ENCODE results near the gene NOSIP. TPM values are rescaled to one million over a fixed set of nuclear protein-coding genes. Genes with fewer than 3 reads are reported as not detected.
A peak's percentile ranks its signal among the peaks of the same experiment; 100 is the strongest.

The NOSIP gene
- total RNA-seq, 1 donor from 2014 or later = 73.1 TPM

DNA sequence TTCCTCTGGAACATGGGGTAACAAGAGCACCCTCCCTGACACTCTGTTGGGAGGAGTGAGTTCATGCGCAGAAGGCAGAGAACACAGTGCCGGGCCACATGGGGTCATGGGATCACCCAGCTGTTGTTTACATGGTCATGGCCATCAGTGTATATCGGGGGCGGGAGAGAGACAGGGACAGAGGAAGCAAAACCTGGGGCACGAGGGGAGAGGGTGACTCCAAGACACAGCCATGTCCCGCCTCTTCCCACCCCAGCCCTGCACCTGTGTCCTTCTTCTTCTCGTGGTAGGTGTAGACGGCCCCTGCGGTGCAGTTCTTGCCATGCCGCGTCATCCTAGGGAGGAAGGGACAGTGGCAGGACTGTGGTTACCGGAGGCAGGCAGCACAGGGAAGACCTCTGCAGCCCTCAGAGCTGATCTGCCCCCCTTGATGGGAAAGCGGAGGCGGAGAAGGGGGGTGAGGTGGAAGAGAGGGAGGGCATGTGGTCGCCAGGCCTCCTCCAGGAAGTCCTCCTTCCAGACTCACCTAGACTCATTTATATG, 19.9 kb downstream of the NOSIP start:
- H3K36me3 ChIP-seq (ENCODE audit: control insufficient read depth in 3 of 3, insufficient read depth in 3 of 3, low read length in 3 of 3) = peaks cover 35 to 38% (median 36%) of the 10 kb centered on the region in 3 donors
- H3K9ac ChIP-seq (ENCODE audit: low read depth in 1 of 3, low read length in 3 of 3) = peak overlapping the region; percentile 61 to 83 (median 64)
- peak overlapping the region; percentile 67 to 70 (median 70) for H3K4me3 ChIP-seq (ENCODE audit: low read length in 3 of 3)
- H3K27ac ChIP-seq (ENCODE audit: low read depth, low read length) = peak overlapping the region; percentile 88
- H3K27me3 ChIP-seq (ENCODE audit: control insufficient read depth in 3 of 3, insufficient read depth in 3 of 3, low read length in 3 of 3) = no peaks in the 10 kb centered on the region
- peaks cover 42 to 47% (median 42%) of the 10 kb centered on the region in 3 donors for H3K4me1 ChIP-seq (ENCODE audit: control insufficient read depth in 3 of 3, insufficient read depth in 3 of 3, low read length in 3 of 3)
- H3K9me3 ChIP-seq (ENCODE audit: control insufficient read depth in 3 of 3, low read length in 3 of 3) = no peaks in the 10 kb centered on the region

DNA sequence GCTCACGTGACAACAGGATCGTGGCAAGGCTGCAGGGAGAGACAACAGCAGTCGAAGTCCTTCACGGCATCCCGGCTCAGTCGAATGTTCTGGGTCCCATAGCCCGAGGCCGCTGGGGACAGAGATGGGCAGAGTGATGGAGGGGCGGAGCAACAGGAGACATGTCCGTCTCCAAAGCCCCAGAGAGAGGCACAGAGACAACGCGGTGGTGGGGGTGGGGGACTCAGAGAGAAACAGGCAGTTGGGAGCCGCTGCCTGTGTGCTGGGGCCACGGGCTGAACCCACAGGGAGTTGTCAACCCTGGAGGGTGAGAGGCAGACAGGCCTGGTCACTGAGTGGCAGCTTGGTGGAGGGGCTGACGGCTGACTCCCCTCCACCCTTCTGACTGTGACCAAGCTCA, 20.4 kb downstream of the NOSIP start:
- Histone ChIP-seq H3K9me3 (ENCODE audit: control insufficient read depth in 3 of 3, low read length in 3 of 3) (no peaks in the 10 kb centered on the region), H3K27ac (ENCODE audit: low read depth, low read length) (peak overlapping the region; percentile 88), H3K27me3 (ENCODE audit: control insufficient read depth in 3 of 3, insufficient read depth in 3 of 3, low read length in 3 of 3) (no peaks in the 10 kb centered on the region), H3K36me3 (ENCODE audit: control insufficient read depth in 3 of 3, insufficient read depth in 3 of 3, low read length in 3 of 3) (peaks cover 37 to 42% (median 38%) of the 10 kb centered on the region in 3 donors), H3K9ac (ENCODE audit: low read depth in 1 of 3, low read length in 3 of 3) (peak overlapping the region; percentile 36 to 83 (median 40)), H3K4me1 (ENCODE audit: control insufficient read depth in 3 of 3, insufficient read depth in 3 of 3, low read length in 3 of 3) (peaks cover 37 to 43% (median 38%) of the 10 kb centered on the region in 3 donors), H3K4me3 (ENCODE audit: low read length in 3 of 3) (peak overlapping the region in 1 of 3 donors; percentile 52)

DNA sequence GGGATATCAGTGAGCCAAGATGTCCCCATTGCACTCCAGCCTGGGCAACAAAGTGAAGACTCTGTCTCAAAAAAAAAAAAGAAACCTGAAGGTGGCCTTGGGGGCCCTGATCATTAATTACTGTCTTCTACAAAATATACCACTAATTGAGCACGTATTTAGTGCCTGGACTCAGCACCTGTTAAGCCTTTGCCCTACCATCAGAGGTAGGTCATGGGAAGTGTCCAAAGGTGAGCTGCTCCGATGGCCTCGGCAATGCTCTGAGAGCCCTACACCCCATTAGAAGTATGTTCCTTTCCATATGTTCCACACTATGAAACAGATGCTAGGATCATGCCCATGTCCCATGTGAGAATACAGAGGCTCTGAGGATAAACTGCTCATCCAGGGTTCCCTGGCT, 20.9 kb downstream of the NOSIP start:
- Histone ChIP-seq H3K9me3 (ENCODE audit: control insufficient read depth in 3 of 3, low read length in 3 of 3) (no peaks in the 10 kb centered on the region), H3K27ac (ENCODE audit: low read depth, low read length) (peak overlapping the region; percentile 88), H3K4me1 (ENCODE audit: control insufficient read depth in 3 of 3, insufficient read depth in 3 of 3, low read length in 3 of 3) (peaks cover 35 to 39% (median 36%) of the 10 kb centered on the region in 3 donors), H3K4me3 (ENCODE audit: low read length in 3 of 3) (no peak overlapping the region), H3K9ac (ENCODE audit: low read depth in 1 of 3, low read length in 3 of 3) (peak overlapping the region in 1 of 3 donors; percentile 83), H3K36me3 (ENCODE audit: control insufficient read depth in 3 of 3, insufficient read depth in 3 of 3, low read length in 3 of 3) (peaks cover 41 to 46% (median 42%) of the 10 kb centered on the region in 3 donors), H3K27me3 (ENCODE audit: control insufficient read depth in 3 of 3, insufficient read depth in 3 of 3, low read length in 3 of 3) (no peaks in the 10 kb centered on the region)

DNA sequence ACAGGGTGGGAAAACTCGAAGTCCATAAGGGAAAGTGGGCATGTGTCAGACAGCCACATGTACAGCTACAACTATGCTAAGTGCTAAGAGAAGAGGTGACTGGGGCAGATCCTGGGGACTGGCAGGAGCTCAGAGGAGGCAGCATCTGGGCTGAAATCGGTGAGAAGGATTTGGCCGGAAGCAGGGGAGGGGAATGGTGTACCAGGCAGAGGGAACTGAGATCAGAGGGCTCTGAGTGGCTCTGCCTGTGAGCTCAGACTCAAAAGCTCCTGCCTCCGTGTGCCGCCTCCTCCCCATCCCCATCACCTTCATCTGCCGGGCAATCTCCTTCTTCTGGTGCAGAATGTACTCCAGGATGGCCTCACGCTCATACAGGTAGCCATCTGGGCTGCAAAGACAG, 21.8 kb downstream of the NOSIP start:
- Histone ChIP-seq H3K9ac (ENCODE audit: low read depth in 1 of 3, low read length in 3 of 3) (peak overlapping the region in 1 of 3 donors; percentile 33), H3K27ac (ENCODE audit: low read depth, low read length) (no peak overlapping the region), H3K9me3 (ENCODE audit: control insufficient read depth in 3 of 3, low read length in 3 of 3) (no peaks in the 10 kb centered on the region), H3K4me1 (ENCODE audit: control insufficient read depth in 3 of 3, insufficient read depth in 3 of 3, low read length in 3 of 3) (peaks cover 33 to 37% (median 36%) of the 10 kb centered on the region in 3 donors), H3K36me3 (ENCODE audit: control insufficient read depth in 3 of 3, insufficient read depth in 3 of 3, low read length in 3 of 3) (peaks cover 41 to 52% (median 44%) of the 10 kb centered on the region in 3 donors), H3K4me3 (ENCODE audit: low read length in 3 of 3) (no peak overlapping the region), H3K27me3 (ENCODE audit: control insufficient read depth in 3 of 3, insufficient read depth in 3 of 3, low read length in 3 of 3) (no peaks in the 10 kb centered on the region)

DNA sequence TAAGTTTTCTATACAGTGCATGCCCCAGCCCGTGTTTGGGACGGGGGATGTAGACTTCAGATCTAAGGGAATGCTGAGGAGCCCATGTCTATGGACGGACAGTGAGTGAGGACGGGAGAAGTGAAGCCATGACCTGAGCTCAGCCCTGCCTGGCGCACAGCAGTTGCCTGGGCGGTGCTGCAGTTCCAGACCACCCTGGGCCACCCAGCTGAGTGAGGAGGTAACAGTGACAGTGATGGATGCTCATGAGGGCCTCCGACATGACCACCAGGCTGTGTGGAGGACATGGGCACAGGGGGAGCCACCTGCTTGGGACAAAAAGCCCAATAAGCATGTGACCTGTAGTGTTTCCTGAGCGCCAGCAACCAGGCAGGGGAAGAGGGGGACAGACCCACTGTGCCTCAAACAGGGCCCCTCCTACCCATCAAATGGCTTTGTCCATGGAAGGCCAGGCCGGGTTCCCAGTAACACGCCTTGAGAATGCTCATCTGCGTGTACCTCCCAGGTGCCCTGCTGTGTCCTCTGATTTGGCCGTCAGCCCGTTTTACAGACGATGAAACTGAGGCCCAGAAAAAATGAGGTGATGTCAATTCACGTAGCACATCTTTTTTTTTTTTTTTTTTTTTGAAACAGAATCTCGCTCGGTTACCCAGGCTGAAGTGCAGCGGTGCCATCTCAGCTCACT, 22.6 kb downstream of the NOSIP start:
- H3K27me3 ChIP-seq (ENCODE audit: control insufficient read depth in 3 of 3, insufficient read depth in 3 of 3, low read length in 3 of 3) = no peaks in the 10 kb centered on the region
- peaks cover 30 to 34% (median 31%) of the 10 kb centered on the region in 3 donors for H3K4me1 ChIP-seq (ENCODE audit: control insufficient read depth in 3 of 3, insufficient read depth in 3 of 3, low read length in 3 of 3)
- no peak overlapping the region for H3K27ac ChIP-seq (ENCODE audit: low read depth, low read length)
- no peak overlapping the region for H3K4me3 ChIP-seq (ENCODE audit: low read length in 3 of 3)
- no peaks in the 10 kb centered on the region for H3K9me3 ChIP-seq (ENCODE audit: control insufficient read depth in 3 of 3, low read length in 3 of 3)
- H3K36me3 ChIP-seq (ENCODE audit: control insufficient read depth in 3 of 3, insufficient read depth in 3 of 3, low read length in 3 of 3) = peaks cover 41 to 53% (median 45%) of the 10 kb centered on the region in 3 donors
- no peak overlapping the region for H3K9ac ChIP-seq (ENCODE audit: low read depth in 1 of 3, low read length in 3 of 3)

DNA sequence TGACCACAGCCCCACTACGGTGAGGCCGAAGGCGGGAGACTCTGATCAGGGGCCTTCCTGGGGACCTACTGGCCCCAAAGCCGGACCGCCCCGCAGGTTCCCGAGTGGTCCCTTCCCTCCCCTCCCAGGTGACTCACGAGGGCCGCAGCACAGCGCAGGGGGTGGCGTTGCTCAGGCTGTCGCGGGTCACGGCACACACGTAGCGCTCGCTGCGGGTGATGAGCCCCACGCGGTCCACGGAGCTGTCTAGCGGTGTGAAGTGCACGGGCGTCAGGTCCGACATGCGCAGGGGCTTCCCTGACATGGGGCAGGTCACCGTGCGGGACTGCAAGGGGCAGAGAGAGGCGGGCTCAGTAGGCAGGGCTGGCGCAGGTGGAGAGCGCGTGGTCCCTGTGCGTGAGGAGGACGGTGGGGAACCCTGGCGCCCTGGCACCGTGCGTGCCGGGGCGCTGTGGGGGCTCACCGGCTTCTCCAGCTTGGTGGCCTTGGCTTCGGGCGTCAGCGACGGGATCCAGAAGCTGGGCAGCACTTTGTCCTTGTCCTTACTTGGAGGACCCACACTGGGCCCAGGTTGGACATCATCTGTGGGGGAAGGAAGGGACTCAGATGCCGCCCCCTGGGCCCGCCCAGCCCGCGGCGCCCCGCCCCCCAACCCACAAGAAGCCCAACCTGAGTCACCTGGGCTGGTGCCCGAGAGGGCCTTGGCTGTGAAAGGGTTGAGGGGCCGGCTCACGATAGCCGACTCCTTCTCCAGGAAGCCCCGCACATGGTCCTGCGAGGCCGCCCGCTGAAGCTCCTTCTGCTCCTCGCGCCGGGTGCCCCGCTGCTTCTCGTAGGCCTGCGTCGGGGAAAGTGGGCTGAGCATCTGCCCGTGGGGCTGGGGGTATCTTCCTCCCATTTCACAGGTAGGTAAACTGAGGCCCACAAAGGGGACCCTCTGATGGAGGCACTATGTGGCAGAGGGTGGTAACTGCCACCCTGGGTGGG, 23.7 kb downstream of the NOSIP start:
- Histone ChIP-seq H3K9ac (ENCODE audit: low read depth in 1 of 3, low read length in 3 of 3) (no peak overlapping the region), H3K27me3 (ENCODE audit: control insufficient read depth in 3 of 3, insufficient read depth in 3 of 3, low read length in 3 of 3) (no peaks in the 10 kb centered on the region), H3K4me1 (ENCODE audit: control insufficient read depth in 3 of 3, insufficient read depth in 3 of 3, low read length in 3 of 3) (peaks cover 22 to 27% (median 23%) of the 10 kb centered on the region in 3 donors), H3K9me3 (ENCODE audit: control insufficient read depth in 3 of 3, low read length in 3 of 3) (no peaks in the 10 kb centered on the region), H3K36me3 (ENCODE audit: control insufficient read depth in 3 of 3, insufficient read depth in 3 of 3, low read length in 3 of 3) (peaks cover 41 to 53% (median 46%) of the 10 kb centered on the region in 3 donors), H3K27ac (ENCODE audit: low read depth, low read length) (no peak overlapping the region), H3K4me3 (ENCODE audit: low read length in 3 of 3) (no peak overlapping the region)

DNA sequence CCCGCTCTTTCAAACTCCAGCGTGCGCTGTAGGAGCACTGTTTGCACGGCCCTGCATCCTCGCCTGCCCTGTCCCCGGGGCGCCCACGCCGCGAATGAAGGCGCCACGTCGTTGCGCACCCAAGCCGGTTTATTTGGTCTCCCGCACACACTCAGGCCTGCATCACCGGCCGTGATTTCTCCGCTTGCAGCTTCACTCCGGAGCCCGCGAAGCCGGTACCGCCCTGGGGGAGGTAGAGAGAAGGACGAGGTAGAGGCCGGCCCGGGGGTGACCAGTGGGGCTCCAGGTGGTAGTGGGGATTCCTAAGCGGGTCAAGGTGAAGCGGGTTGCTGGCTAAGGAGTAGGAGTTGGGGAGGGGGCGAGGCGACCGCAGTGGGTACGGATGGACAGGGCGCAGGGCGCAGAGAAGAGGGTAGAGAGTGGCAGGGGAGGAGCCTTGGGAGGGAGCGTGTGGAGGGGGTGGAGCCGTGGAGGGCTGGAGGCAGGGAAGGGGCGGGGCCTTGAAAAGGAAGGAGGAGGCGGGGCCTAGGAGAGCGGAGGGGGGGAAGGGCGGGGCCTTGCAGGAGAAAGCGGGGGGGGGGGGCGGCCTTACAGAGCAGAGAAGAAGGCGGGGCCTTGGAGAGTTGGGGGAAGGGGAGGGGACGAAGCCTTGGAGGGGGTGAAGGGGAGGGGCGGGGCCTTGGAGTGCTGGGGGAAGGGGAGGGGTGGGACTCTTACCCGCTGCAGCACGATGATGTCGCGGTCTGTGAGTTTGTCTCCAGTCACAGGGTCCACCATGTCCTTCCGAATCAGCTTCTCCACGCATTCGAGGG, 24.6 kb downstream of the NOSIP start:
- peaks cover 41 to 53% (median 46%) of the 10 kb centered on the region in 3 donors for H3K36me3 ChIP-seq (ENCODE audit: control insufficient read depth in 3 of 3, insufficient read depth in 3 of 3, low read length in 3 of 3)
- no peak overlapping the region for H3K4me3 ChIP-seq (ENCODE audit: low read length in 3 of 3)
- no peaks in the 10 kb centered on the region for H3K27me3 ChIP-seq (ENCODE audit: control insufficient read depth in 3 of 3, insufficient read depth in 3 of 3, low read length in 3 of 3)
- H3K9me3 ChIP-seq (ENCODE audit: control insufficient read depth in 3 of 3, low read length in 3 of 3) = no peaks in the 10 kb centered on the region
- H3K9ac ChIP-seq (ENCODE audit: low read depth in 1 of 3, low read length in 3 of 3) = no peak overlapping the region
- peak overlapping the region; percentile 30 for H3K27ac ChIP-seq (ENCODE audit: low read depth, low read length)
- peaks cover 13 to 22% (median 15%) of the 10 kb centered on the region in 3 donors for H3K4me1 ChIP-seq (ENCODE audit: control insufficient read depth in 3 of 3, insufficient read depth in 3 of 3, low read length in 3 of 3)

DNA sequence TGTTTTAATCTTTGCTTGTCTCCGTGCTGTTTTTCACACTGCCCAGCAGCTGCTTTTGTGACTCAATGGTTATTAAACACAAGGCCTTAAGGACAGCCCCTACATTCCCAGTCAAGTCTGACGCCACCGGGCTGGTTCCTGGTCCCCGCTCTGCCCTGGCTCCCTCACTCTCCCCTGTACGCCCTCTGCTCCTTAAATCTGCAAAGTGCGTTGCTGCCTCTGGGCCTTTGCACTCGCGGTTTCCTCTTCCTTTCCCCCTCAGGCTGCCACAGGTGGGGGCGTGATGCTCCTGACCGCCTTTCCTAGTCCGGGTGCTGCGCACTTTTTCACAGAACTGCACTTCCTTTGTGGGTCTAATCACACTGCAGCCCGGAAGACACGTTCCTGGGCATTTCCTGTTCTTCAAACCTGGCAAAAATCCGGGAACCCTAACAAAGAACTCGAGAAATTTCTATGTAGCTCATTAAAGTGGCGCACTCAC, 25.6 kb downstream of the NOSIP start:
- H3K9ac ChIP-seq (ENCODE audit: low read depth in 1 of 3, low read length in 3 of 3) = no peak overlapping the region

More for the DNA sequence above, 25.6 kb downstream of the NOSIP start:
- peaks cover 2 to 11% (median 4%) of the 10 kb centered on the region in 3 donors for H3K4me1 ChIP-seq (ENCODE audit: control insufficient read depth in 3 of 3, insufficient read depth in 3 of 3, low read length in 3 of 3)
- H3K27me3 ChIP-seq (ENCODE audit: control insufficient read depth in 3 of 3, insufficient read depth in 3 of 3, low read length in 3 of 3) = no peaks in the 10 kb centered on the region
- no peaks in the 10 kb centered on the region for H3K9me3 ChIP-seq (ENCODE audit: control insufficient read depth in 3 of 3, low read length in 3 of 3)
- H3K36me3 ChIP-seq (ENCODE audit: control insufficient read depth in 3 of 3, insufficient read depth in 3 of 3, low read length in 3 of 3) = peaks cover 36 to 51% (median 44%) of the 10 kb centered on the region in 3 donors
- H3K4me3 ChIP-seq (ENCODE audit: low read length in 3 of 3) = no peak overlapping the region
- peak overlapping the region; percentile 30 for H3K27ac ChIP-seq (ENCODE audit: low read depth, low read length)

All from skeletal muscle tissue (tissue), 4 donors.